Measurements from ENCODE around the gene CYFIP2.
A peak's percentile ranks its signal among the peaks of the same experiment; 100 is the strongest.

Gene CYFIP2

GRCh38 chr5:157350939-157351801 lies 85.2 kb downstream of the CYFIP2 start:
- no peak for TF ChIP-seq CTCF (IDR thresholded peaks at IDR 0.05; ENCODE audit: low read depth, low read length)
- DNase-seq (ENCODE audit: low read depth in 2 of 2), result peak; percentile 29 to 37
- no peak overlapping the region for H3K4me3 ChIP-seq (replicated peaks in 1 of 2; ENCODE audit: low read depth in 2 of 2, low read length in 2 of 2)

- DNase-seq (ENCODE audit: low read depth in 2 of 2), result no peak
- no peak for TF ChIP-seq CTCF (IDR thresholded peaks at IDR 0.05; ENCODE audit: low read depth, low read length)
Measured at GRCh38 chr5:157351802-157352092, 85.8 kb downstream of the CYFIP2 start.

GRCh38 chr5:157352756-157353340 lies 86.9 kb downstream of the CYFIP2 start:
- TF ChIP-seq CTCF (IDR thresholded peaks at IDR 0.05; ENCODE audit: low read depth, low read length), result no peak
- DNase-seq (ENCODE audit: low read depth in 2 of 2), result no peak
- no peak overlapping the region for H3K4me3 ChIP-seq (replicated peaks in 1 of 2; ENCODE audit: low read depth in 2 of 2, low read length in 2 of 2)

More at GRCh38 chr5:157351802-157352092, 85.8 kb downstream of the CYFIP2 start:
- H3K4me3 ChIP-seq (replicated peaks in 1 of 2; ENCODE audit: low read depth in 2 of 2, low read length in 2 of 2), result no peak overlapping the region

GRCh38 chr5:157354800-157355199 lies 88.9 kb downstream of the CYFIP2 start:
- H3K4me3 ChIP-seq (replicated peaks in 1 of 2; ENCODE audit: low read depth in 2 of 2, low read length in 2 of 2), result no peak overlapping the region
- TF ChIP-seq CTCF (IDR thresholded peaks at IDR 0.05; ENCODE audit: low read depth, low read length), result peak; percentile 46
- no peak for DNase-seq (ENCODE audit: low read depth in 2 of 2)

GRCh38 chr5:157356576-157356975 lies 90.7 kb downstream of the CYFIP2 start:
- no peak for TF ChIP-seq CTCF (IDR thresholded peaks at IDR 0.05; ENCODE audit: low read depth, low read length)
- no peak overlapping the region for H3K4me3 ChIP-seq (replicated peaks in 1 of 2; ENCODE audit: low read depth in 2 of 2, low read length in 2 of 2)
- no peak for DNase-seq (ENCODE audit: low read depth in 2 of 2)

- no peak for TF ChIP-seq CTCF (IDR thresholded peaks at IDR 0.05; ENCODE audit: low read depth, low read length)
- no peak overlapping the region for H3K4me3 ChIP-seq (replicated peaks in 1 of 2; ENCODE audit: low read depth in 2 of 2, low read length in 2 of 2)
- DNase-seq (ENCODE audit: low read depth in 2 of 2), result no peak
Measured at GRCh38 chr5:157357823-157358222, 91.9 kb downstream of the CYFIP2 start.
